ENCODE measurements around the gene TAGLN. TPM values are rescaled to one million over a fixed set of nuclear protein-coding genes. Genes with fewer than 3 reads are reported as not detected.

Gene TAGLN
- total RNA-seq = 923 TPM
- long read RNA-seq, transcript TAGLN-201 (5 exons, 1,477 nt) = minor isoform, 23 of 2,437 reads
- long read RNA-seq, transcript TAGLN-203 (6 exons, 1,048 nt) = minor isoform, 8 of 2,437 reads
- long read RNA-seq, transcript TAGLN-207 (4 exons, 2,166 nt) = minor isoform, 60 of 2,437 reads
- long read RNA-seq, transcript TAGLN-202 (5 exons, 928 nt) = major isoform, 2,282 of 2,437 reads
- long read RNA-seq, partial matches to known transcripts = 6 of 2,437 reads
- long read RNA-seq, other reads (novel, unspliced or antisense) = 54 of 2,437 reads

GRCh38 chr11:117199053-117199915 is at the start of gene TAGLN:
Gene TAGLN (plus strand): TSS chr11:117199370. CDS start chr11:117203014, 3,644 bp downstream.
- DNase-seq (ENCODE audit: low spot score) = no peak

GRCh38 chr11:117152066-117152465 is 47.1 kb upstream of the TAGLN start:
- no peak for DNase-seq (ENCODE audit: low spot score)

GRCh38 chr11:117154468-117154867 is 44.7 kb upstream of the TAGLN start:
- no peak for DNase-seq (ENCODE audit: low spot score)

GRCh38 chr11:117157507-117157906 is 41.7 kb upstream of the TAGLN start:
- no peak for DNase-seq (ENCODE audit: low spot score)

GRCh38 chr11:117159892-117160291 is 39.3 kb upstream of the TAGLN start:
- DNase-seq (ENCODE audit: low spot score) = no peak

- no peak for DNase-seq (ENCODE audit: low spot score)
These were observed 38.3 kb upstream of the TAGLN start for GRCh38 chr11:117160826-117161225.

- no peak for DNase-seq (ENCODE audit: low spot score)
These were observed 32.7 kb upstream of the TAGLN start for GRCh38 chr11:117166491-117166890.

GRCh38 chr11:117169736-117170135 is 29.4 kb upstream of the TAGLN start:
- DNase-seq (ENCODE audit: low spot score) = no peak

- no peak for DNase-seq (ENCODE audit: low spot score)
These were observed 29.0 kb upstream of the TAGLN start for GRCh38 chr11:117170210-117170609.

GRCh38 chr11:117171007-117171403 is 28.2 kb upstream of the TAGLN start:
- DNase-seq (ENCODE audit: low spot score) = no peak

- DNase-seq (ENCODE audit: low spot score) = no peak
These were observed 27.6 kb upstream of the TAGLN start for GRCh38 chr11:117171404-117172061.

GRCh38 chr11:117172724-117173421 is 26.3 kb upstream of the TAGLN start:
- DNase-seq (ENCODE audit: low spot score) = no peak

GRCh38 chr11:117175104-117175503 is 24.1 kb upstream of the TAGLN start:
- DNase-seq (ENCODE audit: low spot score) = peak; percentile 37

GRCh38 chr11:117175781-117176180 is 23.4 kb upstream of the TAGLN start:
- no peak for DNase-seq (ENCODE audit: low spot score)

- DNase-seq (ENCODE audit: low spot score) = peak; percentile 39
These were observed 23.0 kb upstream of the TAGLN start for GRCh38 chr11:117176186-117176585.

GRCh38 chr11:117177534-117178209 is 21.5 kb upstream of the TAGLN start:
- DNase-seq (ENCODE audit: low spot score) = peak; percentile 37

GRCh38 chr11:117178210-117179034 is 20.7 kb upstream of the TAGLN start, which contains the start of gene SIDT2:
Gene SIDT2 (plus strand): TSS chr11:117178743. CDS start chr11:117179264, 521 bp downstream.
- DNase-seq (ENCODE audit: low spot score) = peak; percentile 98

GRCh38 chr11:117179048-117179999 is 19.8 kb upstream of the TAGLN start:
- peak; percentile 90 for DNase-seq (ENCODE audit: low spot score)

- peak; percentile 33 for DNase-seq (ENCODE audit: low spot score)
These were observed 19.1 kb upstream of the TAGLN start for GRCh38 chr11:117180020-117180419.

Measured in mesenteric fat pad (tissue), 1 donor.